Natural killer cell (primary cell): Measurements from ENCODE around the gene GBE1. TPM values are rescaled to one million over a fixed set of nuclear protein-coding genes. Genes with fewer than 3 reads are reported as not detected.

Experiments used
- ATAC-seq, 3 donors: fragments of 150-1000 bp in 2 of 3; fragments of 200-7000 bp in 1 of 3; cut with Tn5 transposase; 1 replicate in 1 of 3; 2 replicates in 2 of 3; pipeline ENCODE4 v1.10.0; 2021; ENCODE audit warnings: mild to moderate bottlenecking in 2 of 3, moderate library complexity in 2 of 3
- DNase-seq, 2 donors: peaks; one replicate each; pipeline versions ENCODE4 v3.0.0 to v3.0.0-alpha.2; 2013 to 2021; ENCODE audit warnings: mixed read lengths in 1 of 2
- H3K27ac ChIP-seq: one replicate; pipeline ENCODE4 v1.5.1; 2013; ENCODE audit warnings: mild to moderate bottlenecking, low read length
- H3K27me3 ChIP-seq: one replicate; pipeline ENCODE4 v1.6.1; 2013; ENCODE audit warnings: low read length; ENCODE audit not compliant: control insufficient read depth, insufficient read depth
- H3K36me3 ChIP-seq: one replicate; pipeline ENCODE4 v1.6.1; 2013; ENCODE audit warnings: low read length; ENCODE audit not compliant: control insufficient read depth, insufficient read depth
- H3K4me1 ChIP-seq: one replicate; pipeline ENCODE4 v1.6.1; 2013; ENCODE audit warnings: low read length; ENCODE audit not compliant: control insufficient read depth, insufficient read depth
- H3K4me3 ChIP-seq: one replicate; pipeline ENCODE4 v1.5.1; 2013; ENCODE audit warnings: low read length
- H3K9me3 ChIP-seq: one replicate; pipeline ENCODE4 v1.6.1; 2013; ENCODE audit warnings: low read length; ENCODE audit not compliant: control insufficient read depth, insufficient read depth
- H3K27ac Mint-ChIP-seq, 2 donors: one replicate each; pipeline ENCODE4 v1.8.0; 2022; ENCODE audit warnings: mild to moderate bottlenecking in 2 of 2, mixed read lengths in 2 of 2, moderate library complexity in 1 of 2
- H3K27me3 Mint-ChIP-seq, 2 donors: one replicate each; pipeline ENCODE4 v1.8.0; 2022; ENCODE audit warnings: low read depth in 2 of 2, mixed read lengths in 2 of 2
- H3K36me3 Mint-ChIP-seq: one replicate; pipeline ENCODE4 v1.8.0; 2022; ENCODE audit warnings: mixed read lengths
- H3K4me1 Mint-ChIP-seq, 2 donors: one replicate each; pipeline ENCODE4 v1.8.0; 2022; ENCODE audit warnings: mixed read lengths in 2 of 2
- H3K4me3 Mint-ChIP-seq: one replicate; pipeline ENCODE4 v1.8.0; 2022; ENCODE audit warnings: mild to moderate bottlenecking, moderate library complexity, mixed read lengths
- H3K9me3 Mint-ChIP-seq, 2 donors: one replicate each; pipeline ENCODE4 v1.8.0; 2022; ENCODE audit warnings: mixed read lengths in 2 of 2
- WGBS: methylation state at CpG from one replicate; pipeline ENCODE4 v1.1.7; 2013; ENCODE audit warnings: missing lambda C conversion rate; ENCODE audit not compliant: insufficient coverage; 5-methylcytosine and 5-hydroxymethylcytosine counted together
- intact Hi-C: fragments of 100-400 bp; cut with micrococcal nuclease; formaldehyde crosslinking; loops from one replicate; pipeline ENCODE4 v1.14.2; 2022
- total RNA-seq, 4 donors: library from RNA; stranded (reverse); fragments of 120-200 nt in 1 of 4; gene quantifications; one replicate each; pipeline versions ENCODE4 v1.2.3 to v1.2.4, GENCODE V29; 2013 to 2022
- TF ChIP-seq, protein P1 (sequence below): fragments of 200-600 bp; IDR thresholded peaks from one replicate; pipeline ENCODE4 v1.8.0; 2022; ENCODE audit warnings: antibody characterized with exemption

GBE1 gene
- total RNA-seq, 3 donors from 2014 or later (not counting 1 experiment from before 2014, with no cell fraction given): 8.8 to 11.8 (median 9.7) TPM

DNA sequence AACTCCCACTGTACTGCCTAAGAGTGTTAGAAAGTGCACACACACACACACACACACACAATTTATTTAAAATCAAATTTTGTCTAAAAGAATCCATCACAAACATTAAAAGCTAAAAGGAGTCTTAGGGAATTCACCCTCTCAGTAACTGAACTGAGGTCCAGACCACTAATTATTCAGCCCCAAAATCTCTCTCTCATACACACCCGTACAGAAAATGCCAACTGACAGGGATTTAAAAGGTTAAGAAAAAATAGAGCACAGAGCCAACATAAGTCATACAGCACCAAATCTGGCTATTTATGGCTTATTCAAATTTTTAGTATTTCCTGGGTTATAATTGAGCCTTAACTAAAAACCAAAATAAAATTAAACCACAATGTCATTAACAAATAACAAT, 20.7 kb downstream of the GBE1 start:
- intact Hi-C loops: no loop called here

DNA sequence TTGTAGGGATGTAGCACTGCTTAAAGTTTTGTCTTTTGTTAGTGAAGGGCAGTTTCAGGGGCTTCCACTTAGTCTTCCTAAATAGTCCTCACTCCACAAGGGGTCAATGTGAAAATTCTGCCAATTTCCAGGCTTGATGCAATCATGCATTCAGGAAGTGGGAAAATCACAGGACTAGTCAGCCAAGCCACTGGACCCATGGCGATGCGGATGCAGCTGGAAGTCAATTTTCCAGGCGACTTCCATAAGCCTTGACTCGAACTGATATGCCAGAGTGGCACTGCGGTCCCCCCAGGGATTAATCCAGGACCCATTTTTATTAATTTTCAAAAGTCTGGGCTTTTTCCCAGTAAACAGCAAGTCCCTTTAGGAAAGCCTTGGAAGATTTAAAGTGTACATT, 26.1 kb downstream of the GBE1 start:
- 97% methylated on average over 5 of the region's 5 CpGs for WGBS
- ATAC-seq: no peak

More for the DNA sequence above, 20.7 kb downstream of the GBE1 start:
- DNase-seq (no peak), ATAC-seq (no peak)
- Histone ChIP-seq H3K9me3 (no peaks in the 10 kb centered on the region), H3K4me1 (no peaks in the 10 kb centered on the region), H3K27ac (no peak overlapping the region), H3K36me3 (no peaks in the 10 kb centered on the region), H3K4me3 (no peak overlapping the region), H3K27me3 (no peaks in the 10 kb centered on the region)
- H3K36me3 Mint-ChIP-seq: no peaks in the 10 kb centered on the region
- no peak overlapping the region for H3K27ac Mint-ChIP-seq
- TF ChIP-seq, protein P1, sequence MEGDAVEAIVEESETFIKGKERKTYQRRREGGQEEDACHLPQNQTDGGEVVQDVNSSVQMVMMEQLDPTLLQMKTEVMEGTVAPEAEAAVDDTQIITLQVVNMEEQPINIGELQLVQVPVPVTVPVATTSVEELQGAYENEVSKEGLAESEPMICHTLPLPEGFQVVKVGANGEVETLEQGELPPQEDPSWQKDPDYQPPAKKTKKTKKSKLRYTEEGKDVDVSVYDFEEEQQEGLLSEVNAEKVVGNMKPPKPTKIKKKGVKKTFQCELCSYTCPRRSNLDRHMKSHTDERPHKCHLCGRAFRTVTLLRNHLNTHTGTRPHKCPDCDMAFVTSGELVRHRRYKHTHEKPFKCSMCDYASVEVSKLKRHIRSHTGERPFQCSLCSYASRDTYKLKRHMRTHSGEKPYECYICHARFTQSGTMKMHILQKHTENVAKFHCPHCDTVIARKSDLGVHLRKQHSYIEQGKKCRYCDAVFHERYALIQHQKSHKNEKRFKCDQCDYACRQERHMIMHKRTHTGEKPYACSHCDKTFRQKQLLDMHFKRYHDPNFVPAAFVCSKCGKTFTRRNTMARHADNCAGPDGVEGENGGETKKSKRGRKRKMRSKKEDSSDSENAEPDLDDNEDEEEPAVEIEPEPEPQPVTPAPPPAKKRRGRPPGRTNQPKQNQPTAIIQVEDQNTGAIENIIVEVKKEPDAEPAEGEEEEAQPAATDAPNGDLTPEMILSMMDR: no peak
- H3K4me1 Mint-ChIP-seq: peaks cover 2 to 9% of the 10 kb centered on the region in 2 donors
- no peaks in the 10 kb centered on the region for H3K27me3 Mint-ChIP-seq
- H3K4me3 Mint-ChIP-seq: no peak overlapping the region
- H3K9me3 Mint-ChIP-seq: no peaks in the 10 kb centered on the region
- WGBS: no CpG with 5 or more reads among the region's 1 CpG

DNA sequence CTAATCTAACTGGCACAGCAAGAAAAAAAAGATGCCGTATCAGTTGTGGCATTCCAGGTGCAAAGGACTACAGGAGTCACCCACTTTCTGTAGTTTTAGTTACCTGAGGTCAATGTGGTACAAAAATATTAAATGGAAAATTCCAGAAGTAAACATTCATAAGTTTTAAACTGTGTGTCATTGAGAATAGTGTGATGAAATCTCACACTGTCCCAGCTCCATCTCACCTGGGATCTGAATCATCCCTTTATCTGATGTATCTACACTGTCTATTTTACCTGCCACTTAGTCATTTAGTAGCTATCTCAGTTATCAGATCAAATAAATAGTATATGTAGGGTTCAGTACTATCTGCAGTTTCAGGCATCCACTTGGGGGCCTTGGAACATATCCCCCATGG, 26.7 kb downstream of the GBE1 start:
- WGBS: 75% methylated on average over 1 of the region's 1 CpG
- no peaks in the 10 kb centered on the region for H3K36me3 ChIP-seq
- no peaks in the 10 kb centered on the region for H3K9me3 ChIP-seq
- no peak overlapping the region for H3K4me3 ChIP-seq
- ATAC-seq: no peak
- no peaks in the 10 kb centered on the region for H3K36me3 Mint-ChIP-seq
- TF ChIP-seq, protein P1: no peak
- no peaks in the 10 kb centered on the region for H3K27me3 Mint-ChIP-seq
- no peaks in the 10 kb centered on the region for H3K4me1 ChIP-seq
- no peaks in the 10 kb centered on the region for H3K9me3 Mint-ChIP-seq
- intact Hi-C loops: no loop called here
- H3K27ac Mint-ChIP-seq: peak overlapping the region in 1 of 2 donors; percentile 8
- H3K4me3 Mint-ChIP-seq: no peak overlapping the region
- H3K27me3 ChIP-seq: no peaks in the 10 kb centered on the region
- H3K4me1 Mint-ChIP-seq: peaks cover 21% of the 10 kb centered on the region in 2 donors
- no peak overlapping the region for H3K27ac ChIP-seq
- no peak for DNase-seq

More for the DNA sequence above, 26.1 kb downstream of the GBE1 start:
- no peaks in the 10 kb centered on the region for H3K4me1 ChIP-seq
- Mint-ChIP-seq H3K36me3 (no peaks in the 10 kb centered on the region), H3K4me3 (no peak overlapping the region), H3K27me3 (no peaks in the 10 kb centered on the region), H3K9me3 (no peaks in the 10 kb centered on the region), H3K27ac (no peak overlapping the region), H3K4me1 (peaks cover 20 to 21% of the 10 kb centered on the region in 2 donors)
- H3K4me3 ChIP-seq: no peak overlapping the region
- no peak overlapping the region for H3K27ac ChIP-seq
- H3K27me3 ChIP-seq: no peaks in the 10 kb centered on the region
- TF ChIP-seq, protein P1: no peak
- intact Hi-C loops: no loop called here
- no peaks in the 10 kb centered on the region for H3K36me3 ChIP-seq
- H3K9me3 ChIP-seq: no peaks in the 10 kb centered on the region
- DNase-seq: no peak

DNA sequence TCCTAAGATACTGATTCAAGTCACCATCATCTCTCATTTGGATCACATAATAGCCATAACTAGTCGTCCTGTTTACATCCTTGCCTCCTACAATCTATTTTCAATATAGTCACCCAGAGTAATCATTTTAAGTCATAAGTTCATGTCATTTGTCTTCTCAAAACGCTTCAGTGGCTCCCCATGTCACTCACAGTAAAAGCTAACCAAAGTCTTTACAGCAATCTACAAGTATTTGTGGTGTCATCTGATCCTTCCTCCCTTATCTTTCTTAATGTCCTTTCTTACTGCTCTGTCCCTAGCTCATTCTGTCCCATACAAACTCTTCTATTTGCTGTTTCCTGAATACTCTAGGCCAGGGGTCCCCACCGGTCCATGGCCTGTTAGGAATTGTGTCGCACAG, 28.8 kb downstream of the GBE1 start:
- Histone ChIP-seq H3K27ac (no peak overlapping the region), H3K4me3 (no peak overlapping the region), H3K9me3 (no peaks in the 10 kb centered on the region), H3K27me3 (no peaks in the 10 kb centered on the region), H3K4me1 (no peaks in the 10 kb centered on the region), H3K36me3 (no peaks in the 10 kb centered on the region)
- DNase-seq: no peak
- H3K36me3 Mint-ChIP-seq: no peaks in the 10 kb centered on the region
- H3K27ac Mint-ChIP-seq: no peak overlapping the region
- H3K9me3 Mint-ChIP-seq: no peaks in the 10 kb centered on the region
- no peak for ATAC-seq
- intact Hi-C loops: no loop called here
- TF ChIP-seq, protein P1: no peak
- WGBS: 92% methylated on average over 4 of the region's 4 CpGs
- no peaks in the 10 kb centered on the region for H3K27me3 Mint-ChIP-seq
- no peak overlapping the region for H3K4me3 Mint-ChIP-seq
- H3K4me1 Mint-ChIP-seq: peaks cover 21 to 29% of the 10 kb centered on the region in 2 donors
